Stimulated activated CD8-positive, alpha-beta memory T cell treated with anti-CD3 and anti-CD28 coated beads, Interleukin-15, amount 100 ng/mL, for 48 hours (primary cell): ENCODE data around the gene MYBPH.

Experiments
- DNase-seq, 2 donors: peaks; one replicate each; pipeline ENCODE4 v3.0.0-alpha.2; 2020; ENCODE audit warnings: low read depth in 2 of 2

The MYBPH gene

GRCh38 chr1:203148579-203148978 is 27.0 kb downstream of the MYBPH start:
- no peak for DNase-seq

DNA sequence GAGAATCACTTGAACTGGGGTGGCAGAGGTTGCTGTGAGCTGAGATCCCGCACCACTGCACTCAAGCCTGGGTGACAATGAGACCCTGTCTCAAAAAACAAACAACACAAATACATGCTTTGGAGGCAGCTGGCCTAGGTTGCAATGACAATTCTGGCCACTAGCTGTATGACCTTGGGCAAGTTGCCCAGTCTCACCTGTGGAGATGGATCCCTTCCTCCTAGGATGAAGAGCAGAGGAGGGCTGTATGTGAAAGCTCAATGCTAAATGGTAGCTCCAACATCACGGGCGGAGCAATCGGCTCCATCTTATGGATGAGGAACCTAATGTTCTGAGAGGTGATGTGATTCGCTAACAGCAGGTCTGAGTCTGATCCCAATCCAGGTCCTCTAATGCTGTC is 27.5 kb downstream of the MYBPH start:
- DNase-seq = no peak

- no peak for DNase-seq
Measured at GRCh38 chr1:203147376-203147775, 28.2 kb downstream of the MYBPH start.

DNA sequence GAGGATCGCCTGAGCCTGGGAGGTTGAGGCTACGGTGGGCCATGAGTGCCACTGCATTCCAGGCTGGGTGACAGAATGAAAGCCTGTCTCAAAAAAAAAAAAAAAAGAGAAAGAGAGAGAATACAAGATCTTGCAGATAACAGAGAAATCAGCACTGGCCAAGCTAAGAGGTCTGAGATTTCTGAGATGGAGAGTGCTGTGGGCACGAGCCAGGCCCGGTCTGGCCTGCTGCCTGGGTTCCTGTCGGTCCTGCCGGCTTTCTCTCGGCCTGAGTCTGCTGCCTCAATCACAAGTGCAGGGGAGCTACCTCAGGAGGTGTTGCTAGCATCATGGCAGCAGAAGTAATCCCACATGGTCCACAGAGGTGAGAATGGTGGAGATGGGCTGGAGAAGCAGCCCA is 29.1 kb downstream of the MYBPH start:
- no peak for DNase-seq

- no peak for DNase-seq
Measured at GRCh38 chr1:203146042-203146369, 29.6 kb downstream of the MYBPH start.

GRCh38 chr1:203145321-203146041 is 30.1 kb downstream of the MYBPH start:
- no peak for DNase-seq

GRCh38 chr1:203144661-203145060 is 31.0 kb downstream of the MYBPH start:
- DNase-seq = no peak

GRCh38 chr1:203143641-203144040 is 32.0 kb downstream of the MYBPH start:
- no peak for DNase-seq

DNA sequence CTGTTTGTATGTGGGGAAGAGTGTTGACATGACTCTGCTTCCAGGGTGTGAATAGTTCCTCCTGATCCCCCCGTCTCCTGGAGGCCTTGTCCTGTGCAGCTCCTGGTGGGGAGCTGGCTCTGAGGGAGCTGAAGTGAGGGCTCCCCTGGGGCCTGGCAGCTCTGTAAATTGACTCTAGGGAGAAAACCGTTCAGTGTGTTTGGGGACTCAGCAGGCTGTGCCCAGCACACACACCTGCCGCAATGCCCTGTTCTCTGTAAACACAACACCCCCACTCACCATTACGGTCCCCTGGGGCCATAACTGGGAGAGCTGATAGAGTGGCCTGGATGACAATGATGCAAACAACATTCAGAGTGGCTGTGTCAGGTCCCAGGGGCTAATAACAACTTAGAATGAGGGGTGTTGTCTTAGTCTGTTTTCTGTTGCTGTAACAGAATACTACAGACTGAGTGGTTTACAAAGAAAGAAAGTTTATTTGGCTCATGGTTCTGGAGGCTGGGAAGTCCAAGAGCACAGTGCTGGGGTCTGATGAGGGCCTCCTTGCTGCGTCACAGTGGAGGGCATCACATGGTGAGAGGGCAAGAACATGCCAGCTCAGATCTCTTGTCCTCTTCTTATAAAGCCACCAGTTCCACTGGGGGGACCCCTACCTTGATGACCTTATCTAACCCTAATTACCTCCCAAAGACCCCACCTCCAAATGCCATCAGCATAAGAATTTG is 32.8 kb downstream of the MYBPH start:
- DNase-seq = no peak

- DNase-seq = no peak
Measured at GRCh38 chr1:203142124-203142523, 33.5 kb downstream of the MYBPH start.

DNA sequence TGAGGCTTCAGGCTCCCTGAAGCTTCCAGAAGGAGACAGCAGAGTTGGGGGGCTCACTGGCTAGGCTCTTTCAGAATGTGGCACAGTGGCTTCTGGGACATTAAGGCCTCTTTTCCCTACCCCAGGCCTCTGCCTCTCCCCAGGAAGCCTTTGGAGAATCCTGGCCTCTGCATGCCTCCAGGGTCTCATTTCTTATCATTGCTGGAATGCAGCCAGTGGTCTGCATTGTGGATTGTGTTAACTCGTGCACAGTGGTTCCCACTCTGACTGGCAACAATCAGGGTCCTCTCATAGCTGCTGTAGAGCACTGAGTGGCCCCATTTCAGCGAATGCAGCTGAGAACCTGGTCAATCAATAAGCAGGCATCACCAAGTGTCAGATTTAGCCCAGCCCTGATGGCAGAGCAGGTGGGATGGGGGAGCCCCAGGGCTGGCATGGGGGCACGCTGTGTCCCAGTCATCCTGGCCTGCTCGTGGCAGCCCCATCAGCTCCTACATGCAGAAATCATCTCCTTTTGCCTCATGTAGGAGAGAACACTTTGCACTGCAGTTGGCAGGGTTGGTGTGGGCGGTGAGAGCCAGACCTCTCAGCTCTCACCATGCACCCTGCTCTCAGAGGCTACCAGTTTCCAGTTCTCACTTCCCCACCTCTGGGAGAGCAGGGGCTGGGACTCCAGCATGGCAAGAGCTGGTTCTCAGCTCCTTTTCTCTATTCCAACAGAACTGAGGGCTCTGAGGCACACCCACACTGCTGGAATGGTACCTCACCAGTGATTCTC is 34.7 kb downstream of the MYBPH start:
- no peak for DNase-seq

DNA sequence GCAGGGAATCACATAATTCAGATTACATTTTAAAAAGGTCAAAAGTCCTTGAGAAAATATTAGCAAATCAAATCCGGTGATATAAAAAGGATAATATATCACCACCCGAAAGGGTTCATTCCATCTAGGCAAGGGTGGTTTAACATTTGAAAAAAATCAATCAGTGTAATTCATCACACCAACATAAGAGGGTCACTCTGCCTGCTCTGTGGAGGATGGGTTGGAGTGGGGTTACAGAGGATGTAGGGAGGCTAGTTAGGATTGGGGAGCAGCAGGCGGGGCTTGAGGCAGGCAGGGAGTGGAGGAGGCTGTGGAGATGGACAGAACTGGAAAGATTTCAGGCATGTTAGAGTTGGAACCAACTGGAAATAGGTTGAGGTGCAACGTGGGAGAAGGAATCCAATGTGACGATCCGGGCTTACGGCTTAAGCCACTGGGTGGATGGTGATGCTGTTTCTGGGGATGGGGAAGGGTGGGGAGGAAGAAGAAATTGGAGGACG is 35.6 kb downstream of the MYBPH start:
- DNase-seq = no peak

GRCh38 chr1:203138066-203138465 is 37.6 kb downstream of the MYBPH start:
- no peak for DNase-seq

- no peak for DNase-seq
Measured at GRCh38 chr1:203137324-203137723, 38.3 kb downstream of the MYBPH start.

DNA sequence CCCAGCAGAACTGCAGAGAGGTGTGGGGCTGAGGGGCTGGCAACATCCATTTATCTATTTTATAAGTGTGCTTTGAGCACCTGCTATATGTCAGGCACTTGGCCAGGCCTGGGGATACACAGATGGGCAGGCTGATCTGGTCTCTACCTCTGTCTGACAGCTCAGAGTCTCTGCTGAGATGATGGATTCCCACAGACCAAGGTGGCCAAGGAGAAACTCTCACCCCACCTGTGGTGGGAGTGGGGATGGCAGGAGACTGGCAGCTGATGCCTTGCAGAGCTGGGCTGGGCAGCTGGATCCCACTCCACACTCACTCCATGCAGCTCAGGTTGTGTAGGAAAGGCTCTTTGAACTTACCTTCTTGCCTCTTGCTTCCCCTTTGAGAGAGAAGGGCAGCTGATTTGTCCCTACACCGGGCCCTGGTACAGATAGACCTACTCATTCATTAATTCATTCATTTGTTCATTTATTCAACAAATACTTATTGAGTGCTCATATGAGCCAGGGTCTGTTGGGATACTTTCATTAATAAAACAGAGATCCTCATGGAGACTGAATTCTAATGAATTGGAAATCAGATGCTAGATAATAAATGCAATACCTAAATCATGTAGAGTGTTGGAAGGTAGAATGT is 39.1 kb downstream of the MYBPH start:
- no peak for DNase-seq

DNA sequence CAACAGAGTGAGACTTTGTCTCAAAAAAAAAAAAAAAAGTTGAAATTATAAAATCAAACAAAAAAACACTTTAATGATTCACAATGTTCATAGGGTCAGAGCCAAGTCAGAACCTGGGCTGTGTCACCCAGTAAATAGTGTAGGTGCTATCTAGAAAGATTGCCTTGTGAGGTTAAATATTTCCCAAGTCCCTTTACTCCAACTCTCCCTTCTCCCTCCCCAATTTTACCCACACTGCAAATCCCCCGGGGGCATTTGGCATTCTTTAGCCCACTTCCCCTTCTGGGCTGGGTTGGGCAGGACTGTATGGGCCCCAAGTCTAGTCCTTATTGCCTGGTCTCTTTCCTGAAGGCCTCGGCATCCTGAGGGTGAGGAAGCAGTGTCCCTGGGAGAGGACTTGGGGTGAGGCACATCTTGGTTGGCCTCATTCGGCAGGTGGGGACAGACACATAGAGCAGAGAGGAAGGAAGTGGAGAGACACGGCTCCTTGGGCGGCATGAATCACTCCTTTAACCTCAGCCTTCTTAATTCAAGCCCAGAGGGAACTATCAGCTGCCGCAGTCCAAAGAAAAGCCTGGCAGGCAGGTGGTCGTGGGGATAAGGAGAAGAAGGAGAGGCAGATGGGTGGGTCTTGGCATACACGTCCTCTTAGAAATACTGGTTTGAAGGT is 39.9 kb downstream of the MYBPH start:
- DNase-seq = no peak

- no peak for DNase-seq
Measured at GRCh38 chr1:203133970-203134725, 41.5 kb downstream of the MYBPH start.

DNA sequence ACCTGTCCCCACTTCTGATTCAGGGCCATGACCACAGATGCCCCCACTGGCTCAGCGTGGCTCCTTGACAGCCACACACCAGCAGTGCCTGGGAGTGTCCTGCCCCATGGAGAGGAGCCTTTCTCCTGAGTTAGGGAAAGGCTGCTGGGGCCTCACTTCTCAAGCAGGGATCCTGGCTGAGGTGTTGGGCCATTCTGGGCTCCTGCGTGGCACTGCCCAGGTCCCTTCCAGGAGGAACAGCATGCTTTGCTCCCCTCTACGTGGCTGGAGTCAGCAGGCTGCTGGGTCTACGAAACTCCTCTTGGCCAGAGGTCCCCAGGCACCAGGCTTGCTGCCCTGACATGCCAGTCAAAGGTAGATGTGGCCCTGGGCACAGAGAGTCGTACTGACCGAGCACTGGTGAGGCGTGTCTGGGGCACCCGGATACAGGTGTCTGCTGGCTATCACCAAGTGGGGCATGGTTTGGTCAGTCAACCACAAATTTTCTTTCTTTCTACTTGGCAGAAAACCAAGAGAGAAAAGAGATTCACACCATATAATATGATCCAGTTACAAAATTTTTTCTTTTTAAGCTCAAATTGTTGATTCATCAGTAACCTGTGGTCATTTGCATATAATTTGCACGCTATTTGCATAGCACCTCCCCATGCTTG is 44.0 kb downstream of the MYBPH start:
- DNase-seq = no peak

DNA sequence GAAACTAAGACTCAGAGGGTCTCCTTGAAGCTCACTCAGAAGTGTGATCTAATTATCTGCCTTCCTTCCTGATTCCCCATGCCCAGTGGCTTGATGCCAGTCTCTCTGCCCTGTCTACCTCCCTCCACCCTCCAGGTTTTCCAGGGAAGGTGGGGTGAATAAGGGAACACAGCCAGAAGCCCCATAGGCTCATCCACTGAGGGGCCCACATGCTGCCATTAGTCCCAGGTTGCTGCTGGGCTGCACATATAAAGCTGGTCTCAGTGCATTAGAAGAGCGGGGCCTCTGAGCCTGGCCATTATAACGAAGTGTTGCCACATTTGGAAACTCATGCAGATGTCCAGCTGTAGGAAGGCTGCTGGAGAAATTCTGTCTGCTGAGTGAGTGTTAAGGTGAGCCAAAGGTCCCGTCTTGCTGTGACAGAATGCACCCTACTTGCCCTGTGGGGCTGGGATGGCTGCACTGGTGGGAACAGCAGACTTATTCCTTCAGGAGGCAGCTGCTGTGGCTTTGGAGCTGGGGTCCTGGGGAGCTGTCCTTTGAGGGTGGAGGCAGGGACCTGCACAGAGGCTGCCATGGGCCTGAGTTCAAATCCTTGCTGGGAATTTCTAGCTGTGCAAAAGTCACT is 45.2 kb downstream of the MYBPH start:
- no peak for DNase-seq
